ENCODE data around the gene STRIP1.

The STRIP1 gene

GRCh38 chr1:110098222-110099026 lies 64.0 kb downstream of the STRIP1 start:
- no peak overlapping the region for H3K27ac ChIP-seq
- TF ChIP-seq CTCF (conservative IDR thresholded peaks at IDR 0.05): no peak

GRCh38 chr1:110100335-110100734 lies 65.9 kb downstream of the STRIP1 start:
- no peak overlapping the region for H3K27ac ChIP-seq
- TF ChIP-seq CTCF (conservative IDR thresholded peaks at IDR 0.05): no peak

GRCh38 chr1:110102081-110102480 lies 67.7 kb downstream of the STRIP1 start:
- no peak overlapping the region for H3K27ac ChIP-seq
- no peak for TF ChIP-seq CTCF (conservative IDR thresholded peaks at IDR 0.05)

Data from VCaP (cell line).